HG02763 (cell line): ENCODE data around the gene NUP88.
A peak's percentile ranks its signal among the peaks of the same experiment; 100 is the strongest.

Experiments used
- ATAC-seq: cut with Tn5 transposase; IDR thresholded peaks from one replicate; pipeline ENCODE4 v1.9.1; 2021; ENCODE audit warnings: mild to moderate bottlenecking, moderate library complexity; ENCODE audit not compliant: unreplicated experiment

NUP88 gene

DNA sequence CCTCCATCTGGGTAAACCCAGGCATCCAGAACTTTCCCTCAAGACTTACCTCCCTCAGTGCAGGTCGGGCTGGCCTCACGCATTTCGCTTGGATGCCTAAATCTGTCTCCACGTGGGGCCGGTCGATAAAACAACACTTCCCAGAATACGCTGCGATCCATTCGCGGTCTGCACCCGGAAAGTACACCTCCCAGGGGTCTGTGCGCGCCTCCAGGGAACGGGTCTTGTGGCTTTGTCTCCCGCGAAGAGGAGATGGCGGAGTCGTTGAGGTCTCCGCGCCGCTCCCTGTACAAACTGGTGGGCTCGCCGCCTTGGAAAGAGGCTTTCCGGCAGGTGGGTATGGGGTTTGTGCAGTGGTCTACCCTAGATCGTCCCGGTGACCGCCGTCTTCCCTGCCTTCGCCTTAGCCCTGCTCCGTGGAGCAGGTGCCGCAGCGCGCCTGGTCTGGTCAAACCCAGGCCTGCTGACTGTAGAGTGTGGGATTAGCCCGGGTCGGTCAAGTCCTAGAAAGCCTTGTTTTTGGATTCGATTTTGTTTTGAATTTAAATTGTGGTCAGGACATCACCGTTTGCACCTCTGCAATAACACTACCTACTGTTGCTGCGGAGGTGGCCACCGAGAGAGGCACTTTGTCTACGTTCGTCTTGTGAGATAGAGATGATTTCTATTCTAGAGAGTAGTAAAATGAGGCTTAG, 644 bp upstream of the NUP88 start, which contains the start of gene RPAIN:
TSS of gene RPAIN (plus strand) at position 224 of the 695 bp plus-strand sequence. CDS start at position 253, 29 bp downstream.
- peak; percentile 51 for ATAC-seq

- ATAC-seq = no peak
These were observed 555 bp downstream of the NUP88 start for GRCh38 chr17:5418858-5419355.

GRCh38 chr17:5416901-5417300, 2.6 kb downstream of the NUP88 start:
- ATAC-seq = no peak

GRCh38 chr17:5413682-5414081, 5.8 kb downstream of the NUP88 start:
- ATAC-seq = no peak

- ATAC-seq = no peak
These were observed 8.7 kb downstream of the NUP88 start for GRCh38 chr17:5410594-5411272.

DNA sequence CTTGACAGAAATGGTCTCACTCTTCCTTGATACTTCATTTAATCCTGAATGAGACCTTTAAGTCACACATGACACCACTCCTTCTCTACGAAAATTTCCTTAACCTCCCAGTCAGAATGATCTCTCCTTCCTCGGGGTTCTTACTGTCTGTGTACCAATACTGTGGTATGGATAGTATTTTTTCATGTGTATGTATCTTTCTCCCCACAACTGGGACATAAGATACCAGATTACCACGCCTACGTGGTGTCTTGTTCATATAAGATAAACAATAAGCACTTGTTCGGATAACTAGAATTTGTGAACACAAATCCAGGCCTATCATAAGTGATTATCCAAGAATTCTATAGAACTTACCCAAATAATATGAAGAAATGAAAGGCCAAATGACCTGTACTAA, 11.3 kb downstream of the NUP88 start:
- ATAC-seq = no peak

- no peak for ATAC-seq
These were observed 14.1 kb downstream of the NUP88 start for GRCh38 chr17:5405400-5405799.

DNA sequence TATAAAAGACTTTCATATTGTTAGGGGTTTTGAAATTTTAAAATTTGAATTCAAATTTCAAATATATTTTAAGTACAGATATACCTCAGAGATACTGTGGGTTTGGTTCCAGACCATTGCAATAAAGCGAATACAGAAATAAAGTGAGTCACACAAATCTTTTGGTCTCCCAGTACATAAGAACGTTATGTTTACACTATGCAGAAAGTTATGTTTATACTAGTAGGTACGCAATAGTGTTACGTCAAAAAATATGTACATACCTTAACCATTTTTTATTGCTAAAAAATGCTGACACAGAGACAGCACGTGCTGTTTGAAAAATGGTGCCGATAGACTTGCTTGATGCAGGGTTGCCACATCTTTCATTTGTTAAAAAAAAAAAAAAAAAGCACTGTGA, 19.7 kb downstream of the NUP88 start:
- ATAC-seq = no peak

GRCh38 chr17:5396612-5397011, 22.9 kb downstream of the NUP88 start:
- ATAC-seq = no peak

- no peak for ATAC-seq
These were observed 27.8 kb downstream of the NUP88 start for GRCh38 chr17:5391678-5392077.

- no peak for ATAC-seq
These were observed 37.9 kb downstream of the NUP88 start for GRCh38 chr17:5381542-5381941.

- ATAC-seq = no peak
These were observed 38.8 kb downstream of the NUP88 start for GRCh38 chr17:5380491-5381135.

- no peak for ATAC-seq
These were observed 39.9 kb downstream of the NUP88 start for GRCh38 chr17:5379351-5380107.

DNA sequence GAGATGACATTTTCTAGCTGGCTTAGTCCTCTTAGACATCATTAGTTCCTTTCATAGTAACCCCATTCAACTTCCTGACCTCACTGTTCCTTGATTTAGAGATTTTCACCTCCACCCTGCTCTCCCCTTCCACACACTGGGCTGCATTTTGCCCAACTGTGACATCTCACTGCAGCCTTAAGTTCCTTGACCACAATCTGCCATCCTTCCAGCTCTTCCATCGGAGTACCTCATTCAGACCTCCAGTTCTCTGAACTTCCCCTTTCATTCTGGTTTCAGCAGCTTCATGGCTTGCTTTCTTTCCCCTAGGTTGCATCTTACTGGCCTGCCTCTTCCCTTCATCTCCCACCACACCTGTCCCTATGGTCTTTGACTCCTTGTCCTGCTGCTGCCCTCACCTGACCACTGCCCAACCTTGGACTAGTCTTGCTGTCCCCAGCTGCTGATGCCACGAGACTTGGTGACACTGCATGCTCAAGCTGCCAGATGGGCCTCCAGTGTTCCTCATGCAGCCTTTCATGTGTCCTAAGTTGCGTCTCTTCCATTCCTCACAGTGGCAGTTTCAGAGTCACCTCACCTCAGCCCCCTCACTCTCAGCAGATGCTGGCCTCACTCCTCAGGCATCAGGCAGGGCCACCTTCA, 40.8 kb downstream of the NUP88 start:
- ATAC-seq = no peak

DNA sequence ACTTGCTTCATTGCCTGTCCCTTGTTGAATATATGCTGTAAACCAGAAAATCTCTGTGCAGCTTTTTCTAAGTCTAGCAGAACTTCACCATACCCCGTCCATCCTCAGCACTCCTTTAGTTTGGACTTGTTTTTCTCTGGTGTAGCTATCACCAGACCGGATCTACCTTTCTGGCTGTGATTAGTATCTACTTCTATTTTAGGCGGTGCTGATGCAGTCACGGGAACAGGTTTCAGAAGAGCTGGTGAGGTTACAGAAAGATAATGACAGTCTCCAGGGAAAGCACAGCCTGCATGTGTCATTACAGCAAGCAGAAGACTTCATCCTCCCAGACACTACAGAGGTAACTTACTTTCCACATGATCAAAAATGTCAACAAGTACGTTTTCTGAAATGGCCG, 46.4 kb downstream of the NUP88 start:
- no peak for ATAC-seq

- ATAC-seq = no peak
These were observed 49.1 kb downstream of the NUP88 start for GRCh38 chr17:5370411-5370810.

GRCh38 chr17:5365831-5366230, 53.6 kb downstream of the NUP88 start:
- no peak for ATAC-seq

DNA sequence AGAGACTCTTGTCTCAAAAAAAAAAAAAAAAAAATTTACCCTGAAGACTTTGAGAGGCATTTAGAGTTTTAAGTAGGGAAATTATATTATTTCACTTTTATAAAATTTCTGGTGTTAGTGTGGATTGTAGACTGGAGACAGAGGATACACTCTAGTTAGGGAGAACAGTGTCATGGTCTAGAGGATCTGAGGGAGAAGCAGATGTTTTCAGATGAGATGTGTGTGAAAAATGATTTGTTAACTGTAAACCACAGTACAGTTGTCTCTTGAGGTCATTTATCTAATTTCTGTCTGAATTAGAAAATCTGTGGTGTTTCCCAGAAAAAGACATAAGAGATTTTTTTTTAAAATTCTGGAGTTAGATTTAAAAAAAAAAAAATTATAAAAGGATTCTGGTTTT, 54.8 kb downstream of the NUP88 start:
- no peak for ATAC-seq

GRCh38 chr17:5364156-5364555, 55.3 kb downstream of the NUP88 start:
- no peak for ATAC-seq

- no peak for ATAC-seq
These were observed 57.2 kb downstream of the NUP88 start for GRCh38 chr17:5362162-5362811.
